ENCODE measurements around the gene BTBD19. TPM values are rescaled to one million over a fixed set of nuclear protein-coding genes. Genes with fewer than 3 reads are reported as not detected.

BTBD19 gene
- total and polyA plus RNA-seq, 9 of the 15 experiments (the other 6 are each of a cell fraction or from before 2014, with no cell fraction given) = 0.22 to 2.0 (median 0.95) TPM

DNA sequence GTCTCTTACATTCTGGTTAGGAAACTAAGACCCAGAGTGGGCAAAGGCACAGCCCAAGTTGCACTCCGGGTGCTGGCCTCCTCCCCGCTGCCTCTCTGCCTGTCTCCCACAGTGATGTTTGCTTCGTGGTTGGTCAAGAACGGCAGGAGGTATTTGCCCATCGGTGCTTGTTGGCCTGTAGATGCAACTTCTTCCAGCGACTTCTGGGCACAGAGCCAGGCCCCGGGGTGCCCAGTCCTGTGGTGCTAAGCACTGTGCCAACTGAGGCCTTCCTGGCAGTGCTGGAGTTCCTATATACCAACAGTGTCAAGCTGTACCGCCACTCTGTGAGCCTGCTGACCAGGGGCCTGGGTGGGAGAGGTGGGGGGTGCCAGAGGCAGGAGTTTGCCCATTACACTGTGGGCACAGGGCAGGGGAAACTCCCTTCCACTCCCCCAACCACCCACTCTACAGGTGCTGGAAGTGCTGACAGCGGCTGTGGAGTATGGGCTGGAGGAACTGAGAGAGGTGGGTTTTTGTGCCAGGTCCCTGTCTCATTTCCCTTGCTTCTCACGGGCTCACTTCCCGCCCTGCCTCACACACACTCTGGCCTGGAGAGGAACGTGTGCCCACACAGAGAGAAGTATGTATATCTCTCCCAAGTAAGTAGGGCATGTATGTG is 1.9 kb downstream of the BTBD19 start:
- no TSS peak for BruUV-seq (replicated peaks)
- Histone ChIP-seq H3K79me2 (ENCODE audit: control insufficient read depth, insufficient read depth, low read length) (peaks cover 13% of the 10 kb centered on the region; the same call in 1 of the 3 replicates), H3K4me2 (ENCODE audit: insufficient read depth, low read length) (peak overlapping the region; percentile 80), H3K27ac (ENCODE audit: extremely low read depth, low read depth, low read length) (no peak overlapping the region; the same call in 2 of the 3 replicates), H3K9me1 (ENCODE audit: control insufficient read depth, insufficient read depth, low read length) (peaks cover 6% of the 10 kb centered on the region), H3K36me3 (ENCODE audit: control insufficient read depth, insufficient read depth, low read length) (peaks cover 18% of the 10 kb centered on the region; the same call in 2 of the 3 replicates), H3K4me3 (no peak overlapping the region), H3K9me3 (replicated peaks; ENCODE audit: control insufficient read depth, insufficient read depth, low read depth, low read length) (no peaks in the 10 kb centered on the region; the same call in 1 of the 2 replicates), H4K20me1 (replicated peaks; ENCODE audit: control insufficient read depth, insufficient read depth, low read length) (no peaks in the 10 kb centered on the region), H3K27me3 (ENCODE audit: control insufficient read depth in 2 of 2, insufficient read depth in 2 of 2, low read length in 2 of 2) (no peaks in the 10 kb centered on the region), H2AFZ (ENCODE audit: low read depth, low read length) (no peak overlapping the region), H3K4me1 (replicated peaks in 1 of 2; ENCODE audit: control insufficient read depth in 2 of 2, insufficient read depth in 2 of 2, low read length in 2 of 2) (peaks cover 59 to 72% of the 10 kb centered on the region in 2 experiments), H3K9ac (ENCODE audit: insufficient read depth in 1 of 2, low read depth in 2 of 2, low read length in 2 of 2) (peak overlapping the region in 1 of 2 experiments; percentile 24; a peak in 1 of 4 replicates)
- TF ChIP-seq, protein P1, sequence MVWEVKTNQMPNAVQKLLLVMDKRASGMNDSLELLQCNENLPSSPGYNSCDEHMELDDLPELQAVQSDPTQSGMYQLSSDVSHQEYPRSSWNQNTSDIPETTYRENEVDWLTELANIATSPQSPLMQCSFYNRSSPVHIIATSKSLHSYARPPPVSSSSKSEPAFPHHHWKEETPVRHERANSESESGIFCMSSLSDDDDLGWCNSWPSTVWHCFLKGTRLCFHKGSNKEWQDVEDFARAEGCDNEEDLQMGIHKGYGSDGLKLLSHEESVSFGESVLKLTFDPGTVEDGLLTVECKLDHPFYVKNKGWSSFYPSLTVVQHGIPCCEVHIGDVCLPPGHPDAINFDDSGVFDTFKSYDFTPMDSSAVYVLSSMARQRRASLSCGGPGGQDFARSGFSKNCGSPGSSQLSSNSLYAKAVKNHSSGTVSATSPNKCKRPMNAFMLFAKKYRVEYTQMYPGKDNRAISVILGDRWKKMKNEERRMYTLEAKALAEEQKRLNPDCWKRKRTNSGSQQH (CRISPR knock-in tag; IDR thresholded peaks at IDR 0.05) = no peak
- TF ChIP-seq, protein P2, sequence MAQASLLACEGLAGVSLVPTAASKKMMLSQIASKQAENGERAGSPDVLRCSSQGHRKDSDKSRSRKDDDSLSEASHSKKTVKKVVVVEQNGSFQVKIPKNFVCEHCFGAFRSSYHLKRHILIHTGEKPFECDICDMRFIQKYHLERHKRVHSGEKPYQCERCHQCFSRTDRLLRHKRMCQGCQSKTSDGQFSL (CRISPR knock-in tag; IDR thresholded peaks at IDR 0.05) = peak; percentile 54; the same call in 1 of the 2 replicates
- TF ChIP-seq, protein P2 (tag; IDR thresholded peaks at IDR 0.05) = no peak
- peak; percentile 36; the same call in 1 of the 2 replicates for TF ChIP-seq NFIC (IDR thresholded peaks at IDR 0.05)
- POLR2A ChIA-PET = interaction anchor here (0.6 to 16.9 kb wide), 10 partner anchors 9 to 202 kb away, joined by 3 to 594 read pairs (median 14); partner anchors contain the start of genes HECTD3, PLK3, RNU5D-1 and RPS8
- no peak for FAIRE-seq
- no peak for DNase-seq (ENCODE audit: extremely low read depth in 1 of 4, low spot score in 3 of 4)
- ATAC-seq = no peak
- intact Hi-C loops (cut with micrococcal nuclease) = no loop called here
- CTCF ChIA-PET (ENCODE audit: low intra/inter-chr PET ratio) = no interaction called here
- 77% methylated on average over 12 of the region's 12 CpGs for WGBS (ENCODE audit: insufficient coverage, low coverage, missing lambda C conversion rate)
- in situ Hi-C loops (cut with MboI) = no loop called here

Measured in K562 (cell line).